HG03520 (cell line): ENCODE results near the gene PCBP3.
"Not testable (repeated sequence)": the region's sequence is repeated elsewhere in the genome, so short reads cannot be mapped to it uniquely, and the experiment has no call there.

Source experiments
- ATAC-seq: cut with Tn5 transposase; IDR thresholded peaks from one replicate; pipeline ENCODE4 v1.9.1; 2021; ENCODE audit warnings: mild to moderate bottlenecking, moderate library complexity; ENCODE audit not compliant: unreplicated experiment

PCBP3 gene

DNA sequence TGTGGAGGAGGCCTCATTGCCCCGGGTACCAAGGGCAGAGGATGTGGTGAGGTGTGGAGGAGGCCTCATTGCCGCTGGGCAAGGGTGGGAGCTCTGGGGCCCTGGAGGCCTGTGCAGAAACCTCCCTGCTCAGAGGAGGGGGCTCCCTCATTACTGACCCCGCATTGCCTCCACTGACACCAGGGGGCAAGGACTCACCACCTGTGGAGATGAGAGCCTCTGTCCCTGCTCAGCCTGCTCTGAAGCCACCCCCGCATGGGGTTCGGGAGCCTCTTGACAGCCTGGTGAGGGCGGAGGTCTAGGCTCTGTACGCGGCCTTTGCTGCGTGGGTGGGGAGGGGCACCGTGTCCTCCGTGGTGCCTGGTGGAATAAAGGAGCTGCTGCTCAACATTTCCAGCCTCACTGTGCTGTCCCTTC lies 243.1 kb downstream of the PCBP3 start:
- ATAC-seq = no peak

DNA sequence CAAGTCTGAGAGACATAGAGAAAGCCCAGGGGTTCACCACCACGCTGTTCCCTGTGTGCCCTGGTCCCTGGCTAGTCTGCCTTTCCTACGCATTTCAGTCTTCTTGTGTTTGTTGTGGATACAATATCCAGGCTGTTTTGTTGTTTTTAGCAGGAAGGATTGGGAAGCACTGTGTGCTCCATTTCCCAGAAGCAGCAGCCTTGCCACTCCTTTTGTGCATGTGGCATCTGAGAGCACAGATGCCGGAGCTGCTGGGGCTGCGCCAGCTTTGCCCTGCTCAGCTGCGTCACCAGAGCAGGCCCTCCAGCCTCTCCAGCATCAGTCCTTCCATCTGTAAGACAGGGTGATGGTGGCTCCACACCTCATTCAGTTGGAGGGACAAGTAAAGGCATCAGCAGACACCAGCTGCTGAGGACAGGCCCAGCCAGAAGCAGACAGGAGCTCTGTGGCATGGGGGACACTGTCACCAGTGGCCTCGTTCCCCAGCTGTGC lies 243.6 kb downstream of the PCBP3 start:
- no peak for ATAC-seq

DNA sequence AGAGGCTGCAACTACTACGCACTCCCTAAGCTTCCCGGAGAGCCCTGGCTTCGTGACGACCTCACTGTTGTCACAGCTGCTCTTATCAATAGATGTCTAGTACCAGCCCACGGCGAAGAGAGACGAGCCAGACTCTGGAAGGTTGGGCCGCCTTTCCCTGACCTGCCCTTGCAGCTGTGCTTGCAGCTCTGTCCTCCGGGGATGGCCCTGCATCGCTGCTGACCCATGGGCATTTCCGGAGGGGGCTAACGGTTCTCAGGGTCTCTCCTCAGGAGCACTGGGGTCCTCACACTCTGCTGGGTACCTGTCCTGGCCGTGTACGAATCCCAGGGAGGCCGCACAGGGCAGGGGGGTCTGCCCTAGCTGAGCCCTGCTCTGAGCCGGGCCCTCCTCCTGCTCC lies 244.3 kb downstream of the PCBP3 start:
- ATAC-seq = no peak

DNA sequence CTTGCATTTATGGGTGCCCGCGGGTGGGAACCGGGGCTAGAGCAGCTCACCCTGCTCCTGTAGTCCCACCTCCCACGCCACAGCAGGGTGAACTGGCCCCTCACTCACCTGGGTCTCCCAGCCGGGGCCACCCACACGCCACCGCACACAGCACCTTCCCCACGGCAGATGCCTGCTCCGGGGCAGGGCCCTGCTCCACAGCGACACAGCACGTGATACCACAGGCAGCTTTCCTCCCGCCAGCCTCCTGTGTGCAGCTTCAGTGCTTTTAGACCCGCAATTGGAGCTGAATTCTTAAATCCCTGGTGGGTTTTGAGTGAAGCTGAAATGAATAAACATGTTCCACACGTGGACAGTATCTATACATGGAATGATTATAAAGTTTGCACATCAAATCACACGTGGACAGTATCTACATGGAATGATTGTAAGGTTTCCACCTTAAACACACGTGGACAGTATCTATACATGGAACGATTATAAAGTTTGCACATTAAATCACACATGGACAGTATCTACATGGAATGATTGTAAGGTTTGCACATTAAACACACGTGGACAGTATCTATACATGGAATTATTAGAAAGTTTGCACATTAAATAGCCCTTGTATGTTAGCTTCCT lies 245.0 kb downstream of the PCBP3 start:
- no peak for ATAC-seq

DNA sequence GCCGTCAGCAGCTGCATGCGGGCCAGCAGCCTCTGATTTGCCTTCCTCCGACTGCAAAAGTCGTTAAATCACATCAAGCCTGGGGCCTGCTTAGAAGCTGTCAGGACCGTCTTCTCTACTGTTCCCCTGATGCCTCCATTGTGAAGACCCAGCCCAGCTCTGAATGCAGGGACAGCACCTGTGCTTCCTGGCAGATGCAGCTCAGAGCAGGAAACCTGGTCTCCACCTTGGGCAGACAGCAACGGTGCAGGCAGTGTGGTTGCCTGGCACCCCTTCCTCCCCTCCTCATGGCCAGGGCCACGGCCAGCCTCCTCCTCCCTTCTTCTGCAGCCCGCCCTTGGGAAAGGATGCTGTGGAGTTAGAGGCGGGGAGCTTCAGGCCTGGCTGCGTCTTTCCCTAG lies 245.7 kb downstream of the PCBP3 start:
- ATAC-seq = no peak

DNA sequence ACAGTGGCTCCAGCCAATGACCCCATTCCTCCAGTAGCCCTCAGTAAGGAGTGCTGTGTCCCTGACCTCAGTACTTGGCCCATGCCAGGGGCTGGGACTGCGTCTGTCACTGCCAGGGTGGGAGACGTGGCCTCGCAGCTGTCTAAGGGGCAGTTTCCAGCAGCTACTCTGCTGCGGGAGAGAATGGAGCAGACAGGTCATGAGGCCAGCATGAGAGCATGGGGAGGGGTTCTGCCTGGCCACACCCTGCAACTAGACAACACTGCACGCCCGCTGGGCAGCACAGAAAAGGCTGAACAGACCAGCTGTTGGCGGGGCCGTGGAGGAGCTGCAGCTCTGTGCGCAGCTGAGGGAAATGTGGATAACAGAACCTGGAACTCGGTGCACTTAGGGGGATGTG lies 246.4 kb downstream of the PCBP3 start:
- ATAC-seq = no peak

DNA sequence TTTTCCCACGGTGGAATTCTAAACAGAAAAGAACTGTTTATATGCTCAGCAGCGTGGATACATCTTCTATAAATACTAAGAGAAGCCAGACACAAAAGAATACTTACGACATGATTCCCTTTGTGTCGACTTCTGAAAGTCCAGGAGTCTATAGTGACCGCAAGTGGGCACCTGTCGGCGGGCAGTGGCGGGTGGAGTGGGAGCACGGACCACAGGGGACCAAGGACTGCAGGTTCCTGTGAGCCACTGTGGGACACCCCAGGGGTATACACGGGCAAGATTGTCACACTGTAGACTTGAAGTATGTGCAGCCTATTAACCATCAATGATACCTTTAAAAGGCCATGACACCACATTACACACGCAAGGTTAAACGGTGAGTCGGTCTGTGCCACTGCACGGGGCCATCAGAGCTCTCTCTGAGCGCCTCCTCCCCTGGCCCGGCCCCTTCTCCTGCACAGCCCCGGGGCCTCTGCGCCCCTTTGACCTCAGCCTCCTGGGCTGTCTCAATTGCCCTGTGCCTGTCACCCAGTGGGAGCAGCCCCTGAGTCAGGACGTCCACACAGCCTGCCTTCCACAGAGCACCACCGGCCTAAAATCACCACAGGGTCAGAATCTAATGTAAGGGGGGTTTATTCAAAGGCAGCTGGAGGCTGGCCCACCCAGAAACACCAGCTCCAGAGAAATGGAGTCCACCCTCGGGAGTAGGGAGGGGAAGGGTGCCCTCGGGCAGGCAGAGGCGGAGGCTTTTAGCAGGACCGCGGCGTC lies 248.0 kb downstream of the PCBP3 start:
- ATAC-seq = no peak

DNA sequence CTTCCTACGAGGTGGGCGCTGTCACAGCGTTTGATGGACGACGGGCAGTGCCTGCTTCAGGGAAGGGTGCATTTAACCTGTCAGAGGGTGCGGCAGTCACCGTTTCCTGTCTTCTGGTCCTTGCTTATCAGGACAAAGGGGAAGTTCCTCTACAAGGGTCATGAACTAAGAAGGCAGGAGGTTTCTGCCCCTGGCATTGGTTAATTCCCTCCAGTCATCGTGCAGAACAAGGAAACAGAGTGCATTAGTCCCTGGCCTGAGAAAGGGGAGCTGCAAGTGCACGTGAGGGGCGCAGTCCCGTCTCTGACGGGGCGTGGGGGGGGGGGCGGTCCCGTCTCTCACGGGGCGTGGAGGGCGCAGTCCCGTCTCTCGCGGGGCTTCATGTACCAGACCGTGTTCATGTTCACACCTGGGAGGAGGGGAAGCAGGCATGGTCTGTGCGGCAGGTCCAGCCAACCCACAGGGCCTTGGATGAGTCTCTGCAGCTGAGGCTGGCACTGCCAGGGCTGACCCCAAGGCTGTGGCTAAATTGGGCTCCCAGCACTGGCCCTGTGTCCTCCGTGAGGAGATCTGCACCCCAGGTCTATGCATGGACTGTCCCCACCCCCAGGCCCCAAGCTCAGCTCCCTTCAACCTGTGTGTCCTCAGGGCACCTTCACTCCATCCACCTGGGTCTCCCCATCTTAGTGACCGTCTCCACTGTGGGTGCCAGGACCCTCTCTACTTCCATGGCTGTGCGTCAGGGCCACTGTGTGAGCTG lies 248.8 kb downstream of the PCBP3 start:
- no peak for ATAC-seq

DNA sequence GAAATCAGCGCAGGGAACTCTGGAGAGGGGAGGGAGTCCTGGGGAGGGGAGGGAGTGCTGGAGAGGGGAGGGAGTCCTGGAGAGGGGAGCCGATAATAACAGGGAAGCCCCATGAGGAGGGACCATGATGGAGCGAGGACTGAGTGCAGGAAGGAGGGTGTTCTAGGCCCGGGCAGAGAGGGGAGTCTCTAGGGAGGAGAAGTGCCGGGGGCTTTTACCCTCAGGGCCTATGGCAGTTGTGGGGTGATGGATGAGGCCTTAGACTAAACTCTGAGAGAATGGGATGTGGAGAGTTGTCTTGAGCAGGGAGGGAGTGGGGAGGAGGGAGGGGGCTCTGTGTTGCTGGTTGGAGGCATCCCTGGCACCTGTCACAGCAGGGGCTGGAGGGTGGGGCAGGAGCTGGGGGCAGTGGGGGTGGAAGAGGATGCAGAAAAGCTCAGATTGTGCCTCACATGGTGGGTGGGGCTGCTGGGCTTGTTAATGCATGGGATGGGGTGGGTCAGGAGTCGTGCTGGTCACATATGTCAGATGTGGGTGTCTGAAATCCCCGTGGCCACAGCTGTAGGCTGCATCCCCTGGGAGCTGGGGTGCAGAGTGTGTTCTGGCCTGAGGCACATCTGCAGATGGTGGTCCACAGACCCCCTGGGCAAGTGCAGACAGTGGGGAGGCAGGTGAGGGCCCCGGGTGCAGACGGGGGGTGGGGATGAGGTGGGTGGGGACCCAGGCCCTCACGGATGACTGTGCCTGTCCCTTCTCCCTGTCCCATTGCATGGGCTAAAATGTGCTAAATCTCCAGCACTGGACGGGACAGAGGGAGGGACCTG lies 249.6 kb downstream of the PCBP3 start:
- no peak for ATAC-seq

DNA sequence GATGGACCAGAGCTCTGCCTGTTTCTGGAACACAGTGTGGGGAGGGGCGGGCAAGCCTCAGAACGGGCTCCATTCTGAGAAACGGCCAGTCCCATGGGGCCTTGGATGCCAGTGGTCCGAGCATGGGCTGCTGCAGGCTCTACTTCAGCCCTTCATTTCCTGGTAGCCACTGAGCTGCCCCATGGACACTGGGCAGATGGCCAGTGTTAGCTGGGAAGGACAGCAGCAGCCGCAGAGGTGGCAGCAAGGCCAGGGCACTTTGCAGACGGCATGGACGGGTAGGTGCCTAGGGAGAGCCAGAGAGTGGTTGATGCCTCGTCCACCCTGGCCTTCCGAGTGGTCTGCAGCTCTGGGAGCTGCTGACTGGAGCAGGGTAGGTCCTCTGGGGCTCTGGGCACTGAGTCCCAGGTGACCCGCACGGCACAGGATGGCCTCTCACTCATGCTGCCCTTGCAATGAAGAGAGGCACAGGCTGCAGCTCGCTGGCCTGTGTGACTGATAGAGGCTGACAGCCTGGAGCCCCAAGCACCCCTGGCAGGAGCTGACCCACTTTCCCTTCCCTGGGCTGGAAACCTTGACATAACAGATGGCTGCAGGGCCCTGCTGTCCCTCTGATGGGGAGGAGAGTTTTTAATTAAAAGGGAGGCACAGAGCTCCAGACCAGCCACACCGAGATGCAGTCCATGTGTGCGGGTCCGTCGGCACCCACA lies 250.4 kb downstream of the PCBP3 start:
- ATAC-seq = no peak

DNA sequence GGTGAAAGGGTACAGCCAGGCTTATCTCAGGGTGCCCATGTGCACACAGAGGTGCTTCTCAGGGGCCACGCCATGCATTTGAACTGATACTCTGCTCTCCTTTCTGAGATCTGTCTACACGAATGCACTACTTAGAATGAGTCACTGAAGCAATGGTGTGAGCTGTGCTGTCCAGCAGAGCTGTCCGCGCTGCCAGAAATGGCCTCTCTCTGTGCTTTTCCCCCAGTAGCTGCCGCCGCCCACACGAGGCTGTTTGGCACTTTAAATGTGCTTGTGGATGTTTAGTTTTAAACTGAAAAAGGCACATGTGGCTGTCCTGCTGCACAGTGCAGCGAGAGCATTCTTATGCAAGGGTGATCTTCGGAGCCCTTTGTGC lies 250.9 kb downstream of the PCBP3 start:
- no peak for ATAC-seq

DNA sequence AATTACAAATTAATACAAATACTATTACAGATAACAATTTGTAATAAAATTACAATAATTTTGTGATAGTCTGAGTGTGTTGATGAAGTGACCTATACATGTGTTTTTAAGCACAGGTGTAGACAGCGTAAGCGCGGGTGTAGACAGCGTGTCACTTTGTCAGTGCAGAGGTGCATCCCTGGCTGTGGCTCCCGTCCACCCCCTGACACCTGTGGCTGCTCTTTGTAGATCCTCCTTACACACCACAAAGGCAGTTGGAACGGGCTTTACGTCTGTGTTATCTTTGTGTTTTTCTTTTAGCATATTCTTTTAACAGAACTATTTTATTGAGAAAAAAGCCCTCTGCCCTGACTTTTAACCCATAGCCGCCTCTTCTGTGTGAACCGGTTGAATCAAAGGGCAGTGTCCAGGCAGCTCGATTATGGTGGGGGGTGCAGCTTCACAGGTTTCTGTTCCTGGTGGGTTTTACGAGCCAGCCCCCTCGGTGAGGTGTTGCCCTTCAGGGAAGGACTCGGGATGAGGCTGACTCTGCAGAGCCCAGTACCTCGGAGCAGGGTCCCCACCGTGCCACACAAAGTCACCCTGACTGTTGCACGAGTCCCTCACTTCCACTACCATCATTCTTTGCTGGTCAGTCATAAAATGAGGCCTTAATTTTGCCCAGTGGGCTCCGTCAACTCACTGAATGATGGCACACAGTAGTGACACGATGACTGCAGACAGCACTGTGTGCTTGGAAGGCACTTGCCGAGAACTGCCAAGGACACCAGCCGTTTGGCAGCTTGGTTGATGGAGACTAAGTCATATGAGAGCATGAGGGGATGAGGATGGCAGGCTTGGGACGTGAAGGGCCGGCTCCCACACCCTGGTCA lies 251.6 kb downstream of the PCBP3 start:
- ATAC-seq = no peak

DNA sequence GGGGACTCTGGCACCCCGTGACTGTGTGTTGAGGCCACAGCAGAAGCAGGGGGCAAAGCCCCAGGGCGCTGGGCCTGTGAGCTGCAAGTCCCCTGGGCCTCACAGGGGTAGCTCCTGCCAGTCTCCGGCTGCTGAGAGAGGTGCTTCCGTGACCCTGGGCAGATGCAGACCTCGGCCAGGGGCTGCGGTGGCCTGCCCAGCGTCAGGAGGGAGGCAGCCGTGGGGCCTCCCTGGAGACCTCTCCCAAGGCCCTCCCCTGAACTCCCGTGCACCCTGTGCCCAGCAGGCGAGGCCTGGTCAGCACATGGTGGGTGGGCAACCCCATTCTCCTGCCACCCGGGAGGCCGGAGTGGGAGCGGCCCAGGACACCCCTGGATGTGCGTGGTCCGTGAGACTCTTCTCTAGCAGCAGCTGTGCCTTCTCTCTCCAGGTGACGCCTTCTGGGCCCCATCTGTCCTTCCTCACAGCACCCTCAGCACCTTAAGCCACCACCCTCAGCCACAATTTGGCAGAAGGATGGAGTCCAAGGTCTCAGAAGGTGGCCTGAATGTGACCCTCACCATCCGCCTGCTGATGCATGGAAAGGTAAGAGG lies 252.3 kb downstream of the PCBP3 start:
- no peak for ATAC-seq

DNA sequence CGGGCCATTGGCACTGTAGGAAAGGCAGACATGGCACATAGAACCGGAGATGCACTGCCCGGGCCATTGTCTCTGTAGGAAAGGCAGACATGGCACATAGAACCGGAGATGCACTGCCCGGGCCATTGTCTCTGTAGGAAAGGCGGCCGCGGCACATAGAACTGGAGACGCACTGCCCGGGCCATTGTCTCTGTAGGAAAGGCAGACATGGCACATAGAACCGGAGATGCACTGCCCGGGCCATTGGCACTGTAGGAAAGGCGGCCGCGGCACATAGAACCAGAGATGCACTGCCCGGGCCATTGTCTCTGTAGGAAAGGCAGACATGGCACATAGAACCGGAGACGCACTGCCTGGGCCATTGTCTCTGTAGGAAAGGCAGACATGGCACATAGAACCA lies 252.9 kb downstream of the PCBP3 start:
- not testable (repeated sequence) for ATAC-seq

DNA sequence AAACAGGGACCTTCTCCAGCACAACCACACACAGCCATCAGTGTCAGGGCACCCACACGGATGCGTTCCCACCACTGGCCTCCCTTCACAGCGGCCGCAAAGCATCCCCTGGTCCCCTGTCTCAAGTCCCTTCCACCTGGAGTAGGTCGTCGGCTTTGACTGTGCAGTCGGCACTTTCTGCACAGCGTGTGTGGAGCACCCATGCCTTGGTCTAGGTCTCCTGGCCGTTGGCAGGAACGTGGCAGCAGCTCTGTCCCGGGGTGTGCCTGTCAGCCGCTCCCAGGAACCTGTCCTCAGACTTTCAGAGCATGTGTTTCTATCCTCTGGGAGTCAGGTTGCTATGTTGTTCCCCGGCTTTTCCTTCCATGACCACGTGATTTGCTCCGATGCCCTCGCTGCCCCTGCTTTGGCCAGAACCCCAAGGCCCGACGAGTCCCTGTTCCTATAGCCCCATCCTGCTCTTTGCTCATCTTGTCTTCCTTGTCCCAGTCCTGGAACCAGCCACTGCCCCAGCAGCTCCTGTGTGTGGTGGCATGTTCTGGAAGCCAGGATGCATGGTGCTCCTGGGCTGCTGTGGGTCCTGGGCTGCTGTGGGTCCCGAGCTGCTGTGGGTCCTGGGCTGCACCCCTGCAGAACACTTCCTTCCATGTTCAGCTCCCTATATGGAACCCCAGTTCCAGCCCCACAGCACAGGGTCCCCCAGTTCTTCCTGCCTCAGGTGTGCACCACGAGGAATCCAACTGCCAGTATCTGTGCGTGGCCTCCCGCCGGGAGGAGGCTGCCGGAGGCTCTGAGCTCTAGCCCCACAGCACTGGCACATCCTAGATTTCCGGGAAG lies 253.9 kb downstream of the PCBP3 start:
- no peak for ATAC-seq

DNA sequence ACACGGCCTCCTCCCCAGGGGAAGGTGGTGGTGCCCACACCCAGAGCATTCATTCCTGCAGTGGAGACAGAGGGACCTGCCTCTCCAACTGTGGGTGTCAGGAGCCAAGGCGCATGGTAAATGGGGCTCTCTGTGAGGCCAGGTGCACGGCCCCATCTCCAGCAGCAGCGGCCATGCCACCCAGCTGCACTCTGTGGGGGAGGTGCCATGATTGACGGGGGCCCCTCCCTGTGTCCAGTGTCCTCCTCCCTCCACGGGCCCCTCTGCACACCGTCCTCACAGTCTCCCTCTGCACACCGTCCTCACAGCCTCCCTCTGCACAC lies 254.5 kb downstream of the PCBP3 start:
- ATAC-seq = no peak

DNA sequence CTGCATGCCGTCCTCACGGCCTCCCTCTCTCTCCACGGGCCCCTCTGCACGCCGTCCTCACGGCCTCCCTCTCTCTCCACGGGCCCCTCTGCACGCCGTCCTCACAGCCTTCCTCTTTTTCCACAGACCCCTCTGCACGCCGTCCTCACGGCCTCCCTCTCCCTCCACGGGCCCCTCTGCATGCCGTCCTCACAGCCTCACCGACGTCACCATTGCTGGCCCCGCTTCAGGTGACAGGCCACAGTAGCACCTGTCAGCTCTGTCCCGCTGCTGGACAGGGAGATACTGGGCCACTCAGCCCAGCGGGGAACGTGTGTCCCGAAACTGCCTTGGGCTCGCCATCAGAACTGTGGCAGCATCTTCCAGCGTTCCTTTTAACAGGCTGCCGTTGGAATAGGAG lies 255.3 kb downstream of the PCBP3 start:
- ATAC-seq = no peak

DNA sequence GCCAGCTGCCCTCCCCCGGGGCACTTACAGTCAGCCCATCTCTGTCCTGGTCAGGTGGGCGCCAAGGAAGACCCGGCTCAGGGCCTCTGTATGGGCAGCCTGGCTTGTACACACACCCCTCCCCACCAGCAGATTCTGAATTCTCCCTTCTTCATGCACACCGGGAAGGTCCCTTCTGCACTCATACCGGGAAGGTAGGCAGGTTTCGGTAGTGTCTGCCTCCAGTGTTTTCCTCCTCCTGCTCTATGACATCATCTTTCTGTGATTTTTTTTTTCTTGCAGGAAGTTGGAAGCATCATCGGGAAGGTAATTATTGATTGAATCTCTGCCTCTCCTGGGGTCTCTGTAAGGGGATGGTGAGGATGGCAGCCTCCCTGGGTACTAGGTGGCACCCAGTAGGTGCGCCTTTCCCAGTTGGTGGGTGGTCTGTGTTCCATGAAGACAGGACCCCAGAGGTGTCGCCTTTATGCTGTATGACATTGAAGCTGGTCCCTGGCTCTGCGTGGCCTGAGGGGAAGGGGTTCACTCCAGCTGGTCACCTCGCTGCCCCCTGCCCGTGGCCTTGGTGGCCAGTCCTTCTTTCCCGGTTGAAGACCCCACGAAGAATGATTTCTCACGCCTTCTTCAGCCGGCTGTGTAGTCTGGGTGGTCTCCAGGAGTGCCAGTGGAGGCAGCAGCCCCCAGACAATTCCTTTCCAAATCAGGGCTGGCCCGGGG lies 255.9 kb downstream of the PCBP3 start:
- no peak for ATAC-seq
